ENCODE measurements around the gene HNRNPLL.

The HNRNPLL gene

GRCh38 chr2:38532366-38532765 is 70.4 kb downstream of the HNRNPLL start:
- Histone ChIP-seq H3K9me3 (ENCODE audit: severe bottlenecking) (no peaks in the 10 kb centered on the region), H3K27me3 (ENCODE audit: insufficient read depth, low read depth, severe bottlenecking) (no peaks in the 10 kb centered on the region), H3K36me3 (no peaks in the 10 kb centered on the region), H3K4me3 (ENCODE audit: low read depth, low read length) (no peak overlapping the region), H3K27ac (no peak overlapping the region)
- DNase-seq = no peak
- no peak for TF ChIP-seq CTCF (IDR thresholded peaks at IDR 0.05; ENCODE audit: low read depth, low read length)

- Histone ChIP-seq H3K36me3 (no peaks in the 10 kb centered on the region), H3K27ac (no peak overlapping the region), H3K9me3 (ENCODE audit: severe bottlenecking) (no peaks in the 10 kb centered on the region), H3K27me3 (ENCODE audit: insufficient read depth, low read depth, severe bottlenecking) (no peaks in the 10 kb centered on the region), H3K4me3 (ENCODE audit: low read depth, low read length) (no peak overlapping the region)
- no peak for DNase-seq
- no peak for TF ChIP-seq CTCF (IDR thresholded peaks at IDR 0.05; ENCODE audit: low read depth, low read length)
Measured at GRCh38 chr2:38529208-38529607, 73.5 kb downstream of the HNRNPLL start.

- Histone ChIP-seq H3K27me3 (ENCODE audit: insufficient read depth, low read depth, severe bottlenecking) (no peaks in the 10 kb centered on the region), H3K36me3 (no peaks in the 10 kb centered on the region), H3K4me3 (ENCODE audit: low read depth, low read length) (peak overlapping the region; percentile 62), H3K27ac (no peak overlapping the region), H3K9me3 (ENCODE audit: severe bottlenecking) (no peaks in the 10 kb centered on the region)
- TF ChIP-seq CTCF (IDR thresholded peaks at IDR 0.05; ENCODE audit: low read depth, low read length) = no peak
- DNase-seq = no peak
Measured at GRCh38 chr2:38528534-38528933, 74.2 kb downstream of the HNRNPLL start.

- Histone ChIP-seq H3K4me3 (ENCODE audit: low read depth, low read length) (peak overlapping the region; percentile 62), H3K27me3 (ENCODE audit: insufficient read depth, low read depth, severe bottlenecking) (no peaks in the 10 kb centered on the region), H3K36me3 (no peaks in the 10 kb centered on the region), H3K27ac (peak overlapping the region; percentile 22; the same call in 1 of the 2 replicates), H3K9me3 (ENCODE audit: severe bottlenecking) (no peaks in the 10 kb centered on the region)
- peak; percentile 81 for DNase-seq
- no peak for TF ChIP-seq CTCF (IDR thresholded peaks at IDR 0.05; ENCODE audit: low read depth, low read length)
Measured at GRCh38 chr2:38528008-38528442, 74.7 kb downstream of the HNRNPLL start.

GRCh38 chr2:38527338-38528007 is 75.3 kb downstream of the HNRNPLL start:
- H3K36me3 ChIP-seq = no peaks in the 10 kb centered on the region
- no peaks in the 10 kb centered on the region for H3K9me3 ChIP-seq (ENCODE audit: severe bottlenecking)
- no peak for TF ChIP-seq CTCF (IDR thresholded peaks at IDR 0.05; ENCODE audit: low read depth, low read length)
- no peaks in the 10 kb centered on the region for H3K27me3 ChIP-seq (ENCODE audit: insufficient read depth, low read depth, severe bottlenecking)
- H3K4me3 ChIP-seq (ENCODE audit: low read depth, low read length) = peak overlapping the region; percentile 62
- no peak for DNase-seq
- peak overlapping the region; percentile 22; the same call in 1 of the 2 replicates for H3K27ac ChIP-seq

- no peaks in the 10 kb centered on the region for H3K27me3 ChIP-seq (ENCODE audit: insufficient read depth, low read depth, severe bottlenecking)
- no peak overlapping the region for H3K27ac ChIP-seq
- no peaks in the 10 kb centered on the region for H3K36me3 ChIP-seq
- H3K9me3 ChIP-seq (ENCODE audit: severe bottlenecking) = no peaks in the 10 kb centered on the region
- no peak for DNase-seq
- TF ChIP-seq CTCF (IDR thresholded peaks at IDR 0.05; ENCODE audit: low read depth, low read length) = no peak
- H3K4me3 ChIP-seq (ENCODE audit: low read depth, low read length) = no peak overlapping the region
Measured at GRCh38 chr2:38526195-38526594, 76.5 kb downstream of the HNRNPLL start.

Measured in WERI-Rb-1 (cell line).